Prostate gland (tissue), 2 donors: ENCODE data around the gene DNAL4. TPM values are rescaled to one million over a fixed set of nuclear protein-coding genes. Genes with fewer than 3 reads are reported as not detected.
"Not testable (repeated sequence)": the region's sequence is repeated elsewhere in the genome, so short reads cannot be mapped to it uniquely, and the experiment has no call there.

Source experiments
- DNase-seq: peaks from one replicate; pipeline ENCODE4 v3.0.0-alpha.2; 2019; ENCODE audit warnings: low spot score
- H3K27ac ChIP-seq, 2 donors: fragments of 200-600 bp; sonication (generic); 2 replicates each; pipeline ENCODE4 v1.5.1; 2017 to 2019
- H3K27me3 ChIP-seq: fragments of 200-600 bp; sonication (generic); replicated peaks from 2 replicates; pipeline ENCODE4 v1.5.1; 2019; ENCODE audit not compliant: insufficient read depth
- H3K36me3 ChIP-seq, 2 donors: fragments of 200-600 bp; sonication (generic); 1 replicate in 1 of 2; 2 replicates in 1 of 2; pipeline versions ENCODE4 v1.5.1 to v1.8.1; 2017 to 2019
- H3K4me1 ChIP-seq: fragments of 200-600 bp; sonication (generic); replicated peaks from 2 replicates; pipeline ENCODE4 v1.5.1; 2019
- H3K4me3 ChIP-seq, 2 donors: fragments of 200-600 bp; sonication (generic); 2 replicates each; pipeline ENCODE4 v1.5.1; 2017 to 2019
- H3K9me3 ChIP-seq: fragments of 200-600 bp; sonication (generic); 2 replicates; pipeline ENCODE4 v1.5.1; 2017
- POLR2A ChIP-seq: fragments of 450-650 bp; IDR thresholded peaks from one replicate; pipeline ENCODE4 v1.6.1; 2016; ENCODE audit warnings: antibody characterized with exemption, mild to moderate bottlenecking
- POLR2AphosphoS5 ChIP-seq: sonication (generic); formaldehyde crosslinking; IDR thresholded peaks from one replicate; pipeline ENCODE4 v1.6.1; 2017; ENCODE audit warnings: antibody characterized with exemption
- WGBS: methylation state at CpG from one replicate; pipeline ENCODE4 v1.1.5; 2018; 5-methylcytosine and 5-hydroxymethylcytosine counted together
- intact Hi-C: fragments of 100-400 bp; cut with DNase I; formaldehyde crosslinking; loops from one replicate; pipeline ENCODE4 v1.14.2; 2022
- total RNA-seq, 2 donors: library from RNA; depleted of rRNA; stranded (reverse); fragments of >200 nt; gene quantifications; one replicate each; pipeline ENCODE4 v1.1.0, GENCODE V29; 2016
- TF ChIP-seq, protein P1 (sequence below), 4 experiments: fragments of 200-600 bp in 2 of 4; fragments of 450-650 bp in 2 of 4; sonication (generic) in 2 of 4; IDR thresholded peaks; 1 replicate in 3 of 4; 2 replicates in 1 of 4; pipeline ENCODE4 v1.5.1; 2016 to 2019; ENCODE audit warnings: antibody characterized with exemption in 4 of 4, mild to moderate bottlenecking in 2 of 4, moderate library complexity in 2 of 4

DNAL4 gene
- total RNA-seq, 2 donors from 2014 or later, result 36.9 to 41.8 TPM

- intact Hi-C loops, result no loop called here
Measured at GRCh38 chr22:38811241-38811640, 17.3 kb upstream of the DNAL4 start.

DNA sequence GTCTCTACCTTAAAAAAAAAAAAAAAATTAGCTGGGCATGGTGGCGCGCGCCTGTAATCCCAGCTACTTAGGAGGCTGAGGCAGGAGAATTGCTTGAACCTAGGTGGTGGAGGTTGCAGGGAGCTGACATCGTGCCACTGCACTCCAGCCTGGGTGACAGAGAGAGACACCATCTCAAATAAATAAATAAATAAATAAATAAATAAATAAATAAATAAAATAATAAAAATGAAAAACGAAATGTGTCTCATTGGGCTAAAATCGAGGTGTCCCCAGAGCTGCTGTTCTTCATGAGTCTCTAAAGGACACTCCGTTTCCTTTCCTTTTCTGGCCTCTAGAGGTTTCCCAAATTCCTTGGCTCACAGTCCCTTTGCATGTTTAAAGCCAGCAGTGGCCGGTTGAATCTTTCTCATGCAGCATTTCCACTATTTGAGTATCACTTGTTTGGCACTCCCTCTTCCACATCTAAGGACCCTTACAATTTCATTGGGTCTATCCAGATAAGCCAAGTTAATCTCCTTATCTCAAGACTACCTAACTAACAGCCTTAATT, 11.2 kb upstream of the DNAL4 start:
- intact Hi-C loops, H3K36me3 ChIP-seq, H3K27ac ChIP-seq, DNase-seq, H3K27me3 ChIP-seq, H3K4me1 ChIP-seq, H3K4me3 ChIP-seq, H3K9me3 ChIP-seq: not testable (repeated sequence)
- WGBS, result 83% methylated on average over 8 of the region's 8 CpGs

More at GRCh38 chr22:38811241-38811640, 17.3 kb upstream of the DNAL4 start:
- H3K27ac ChIP-seq, result no peak overlapping the region
- WGBS, result 92% methylated on average over 2 of the region's 2 CpGs
- H3K4me3 ChIP-seq, result no peak overlapping the region
- TF ChIP-seq POLR2AphosphoS5, result no peak
- TF ChIP-seq, protein P1, sequence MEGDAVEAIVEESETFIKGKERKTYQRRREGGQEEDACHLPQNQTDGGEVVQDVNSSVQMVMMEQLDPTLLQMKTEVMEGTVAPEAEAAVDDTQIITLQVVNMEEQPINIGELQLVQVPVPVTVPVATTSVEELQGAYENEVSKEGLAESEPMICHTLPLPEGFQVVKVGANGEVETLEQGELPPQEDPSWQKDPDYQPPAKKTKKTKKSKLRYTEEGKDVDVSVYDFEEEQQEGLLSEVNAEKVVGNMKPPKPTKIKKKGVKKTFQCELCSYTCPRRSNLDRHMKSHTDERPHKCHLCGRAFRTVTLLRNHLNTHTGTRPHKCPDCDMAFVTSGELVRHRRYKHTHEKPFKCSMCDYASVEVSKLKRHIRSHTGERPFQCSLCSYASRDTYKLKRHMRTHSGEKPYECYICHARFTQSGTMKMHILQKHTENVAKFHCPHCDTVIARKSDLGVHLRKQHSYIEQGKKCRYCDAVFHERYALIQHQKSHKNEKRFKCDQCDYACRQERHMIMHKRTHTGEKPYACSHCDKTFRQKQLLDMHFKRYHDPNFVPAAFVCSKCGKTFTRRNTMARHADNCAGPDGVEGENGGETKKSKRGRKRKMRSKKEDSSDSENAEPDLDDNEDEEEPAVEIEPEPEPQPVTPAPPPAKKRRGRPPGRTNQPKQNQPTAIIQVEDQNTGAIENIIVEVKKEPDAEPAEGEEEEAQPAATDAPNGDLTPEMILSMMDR (IDR thresholded peaks at IDR 0.05), result no peak
- no peak for TF ChIP-seq POLR2A
- no peaks in the 10 kb centered on the region for H3K4me1 ChIP-seq
- no peak for DNase-seq
- H3K9me3 ChIP-seq, result no peaks in the 10 kb centered on the region
- no peaks in the 10 kb centered on the region for H3K27me3 ChIP-seq
- H3K36me3 ChIP-seq, result no peaks in the 10 kb centered on the region

- TF ChIP-seq POLR2AphosphoS5 (no peak), POLR2A (no peak)
- TF ChIP-seq, protein P1 (IDR thresholded peaks at IDR 0.05), result no peak
- Histone ChIP-seq H3K4me1 (no peaks in the 10 kb centered on the region), H3K36me3 (no peaks in the 10 kb centered on the region), H3K9me3 (no peaks in the 10 kb centered on the region), H3K4me3 (no peak overlapping the region), H3K27me3 (no peaks in the 10 kb centered on the region), H3K27ac (no peak overlapping the region)
- peak; percentile 24 for DNase-seq
- intact Hi-C loops, result no loop called here
- WGBS, result 19% methylated on average over 10 of the region's 10 CpGs
Measured at GRCh38 chr22:38802671-38803121, 8.8 kb upstream of the DNAL4 start.

- no peaks in the 10 kb centered on the region for H3K36me3 ChIP-seq
- TF ChIP-seq POLR2AphosphoS5 (no peak), POLR2A (no peak)
- TF ChIP-seq, protein P1 (IDR thresholded peaks at IDR 0.05), result no peak
- no peak for DNase-seq
- H3K4me1 ChIP-seq, result no peaks in the 10 kb centered on the region
- intact Hi-C loops, result no loop called here
- WGBS, result 90% methylated on average over 6 of the region's 6 CpGs
- H3K4me3 ChIP-seq, result no peak overlapping the region
- H3K27me3 ChIP-seq, result no peaks in the 10 kb centered on the region
- H3K9me3 ChIP-seq, result no peaks in the 10 kb centered on the region
- H3K27ac ChIP-seq, result no peak overlapping the region
Measured at GRCh38 chr22:38799265-38800002, 5.5 kb upstream of the DNAL4 start.

DNA sequence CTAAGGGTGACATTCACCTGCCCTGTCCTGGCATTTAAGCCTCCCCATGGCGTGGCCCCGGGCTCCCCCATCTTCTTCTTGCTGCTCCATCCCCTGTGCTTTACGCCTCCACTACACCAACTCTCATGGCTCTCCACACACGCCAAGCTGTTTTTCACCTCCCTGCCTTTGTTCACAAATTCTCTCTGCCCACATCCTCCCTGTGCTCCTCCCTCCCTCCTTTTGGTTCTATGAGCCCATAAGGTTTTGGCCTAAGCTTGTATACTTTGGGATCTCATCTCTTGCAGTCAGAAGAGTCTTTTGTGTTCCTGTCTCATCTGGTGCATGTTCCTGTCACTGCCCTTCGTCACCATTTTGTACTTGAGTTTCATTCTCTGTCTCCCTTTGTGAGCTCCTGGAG, 4.6 kb upstream of the DNAL4 start:
- no peaks in the 10 kb centered on the region for H3K4me1 ChIP-seq
- no peak for DNase-seq
- H3K4me3 ChIP-seq, result no peak overlapping the region
- TF ChIP-seq POLR2AphosphoS5 (no peak), POLR2A (no peak)
- TF ChIP-seq, protein P1 (IDR thresholded peaks at IDR 0.05), result no peak
- H3K27me3 ChIP-seq, result no peaks in the 10 kb centered on the region
- no peaks in the 10 kb centered on the region for H3K9me3 ChIP-seq
- no peak overlapping the region for H3K27ac ChIP-seq
- 77% methylated on average over 5 of the region's 5 CpGs for WGBS
- H3K36me3 ChIP-seq, result no peaks in the 10 kb centered on the region
- intact Hi-C loops, result no loop called here
